GM18505 (cell line): ENCODE data around the gene CDCP1.

Experiments used
- ATAC-seq: cut with Tn5 transposase; IDR thresholded peaks from one replicate; pipeline ENCODE4 v1.9.1; 2021; ENCODE audit not compliant: unreplicated experiment
- POLR2A ChIP-seq: IDR thresholded peaks from 4 replicates; pipeline ENCODE4 v1.6.1; 2011; ENCODE audit warnings: borderline replicate concordance; ENCODE audit not compliant: insufficient read depth, insufficient read length; ENCODE audit errors: extremely low read depth

The CDCP1 gene

GRCh38 chr3:45104715-45105711 is 41.2 kb downstream of the CDCP1 start:
- no peak for ATAC-seq

GRCh38 chr3:45103753-45104714 is 42.1 kb downstream of the CDCP1 start:
- TF ChIP-seq POLR2A: no peak
- no peak for ATAC-seq

More at GRCh38 chr3:45104715-45105711, 41.2 kb downstream of the CDCP1 start:
- no peak for TF ChIP-seq POLR2A

GRCh38 chr3:45103334-45103733 is 42.8 kb downstream of the CDCP1 start:
- TF ChIP-seq POLR2A: no peak

GRCh38 chr3:45100981-45101407 is 45.2 kb downstream of the CDCP1 start:
- TF ChIP-seq POLR2A: no peak

More at GRCh38 chr3:45103334-45103733, 42.8 kb downstream of the CDCP1 start:
- no peak for ATAC-seq

GRCh38 chr3:45098310-45098709 is 47.9 kb downstream of the CDCP1 start:
- no peak for ATAC-seq
- no peak for TF ChIP-seq POLR2A

More at GRCh38 chr3:45100981-45101407, 45.2 kb downstream of the CDCP1 start:
- no peak for ATAC-seq

- TF ChIP-seq POLR2A: no peak
Measured at GRCh38 chr3:45097296-45097883, 48.8 kb downstream of the CDCP1 start.

GRCh38 chr3:45095916-45096526 is 50.2 kb downstream of the CDCP1 start:
- no peak for ATAC-seq
- no peak for TF ChIP-seq POLR2A

More at GRCh38 chr3:45097296-45097883, 48.8 kb downstream of the CDCP1 start:
- no peak for ATAC-seq

GRCh38 chr3:45093176-45093575 is 53.0 kb downstream of the CDCP1 start:
- TF ChIP-seq POLR2A: no peak
- ATAC-seq: no peak

GRCh38 chr3:45092132-45093031 is 53.8 kb downstream of the CDCP1 start:
- ATAC-seq: no peak
- TF ChIP-seq POLR2A: no peak

- ATAC-seq: no peak
- TF ChIP-seq POLR2A: no peak
Measured at GRCh38 chr3:45090855-45091254, 55.3 kb downstream of the CDCP1 start.

- no peak for ATAC-seq
- no peak for TF ChIP-seq POLR2A
Measured at GRCh38 chr3:45088543-45089358, 57.4 kb downstream of the CDCP1 start.
